Right renal pelvis (tissue), 4 donors: ENCODE data around the gene CACNB2. TPM values are rescaled to one million over a fixed set of nuclear protein-coding genes. Genes with fewer than 3 reads are reported as not detected.
"Not testable (repeated sequence)": the region's sequence is repeated elsewhere in the genome, so short reads cannot be mapped to it uniquely, and the experiment has no call there.

Experiments
- DNase-seq, 4 donors: peaks; one replicate each; pipeline ENCODE4 v3.0.0-alpha.2; 2013; ENCODE audit warnings: low read depth in 4 of 4, low spot score in 3 of 4, missing footprints in 1 of 4
- polyA plus RNA-seq, 4 donors: library from polyadenylated mRNA; unstranded; fragments of 120-200 nt; gene quantifications; one replicate each; pipeline ENCODE4 v1.2.1, GENCODE V29; 2013; ENCODE audit not compliant: insufficient read length in 4 of 4

Gene CACNB2
- polyA plus RNA-seq, 4 donors: 3.0 to 3.4 (median 3.3) TPM

GRCh38 chr10:18423058-18423637 is 282.9 kb downstream of the CACNB2 start:
- no peak for DNase-seq

- no peak for DNase-seq
These were observed 284.0 kb downstream of the CACNB2 start for GRCh38 chr10:18424200-18424599.

- no peak for DNase-seq
These were observed 289.1 kb downstream of the CACNB2 start for GRCh38 chr10:18429335-18429734.

GRCh38 chr10:18436902-18437301 is 296.7 kb downstream of the CACNB2 start:
- no peak for DNase-seq

- no peak for DNase-seq
These were observed 297.3 kb downstream of the CACNB2 start for GRCh38 chr10:18437486-18437885.

DNA sequence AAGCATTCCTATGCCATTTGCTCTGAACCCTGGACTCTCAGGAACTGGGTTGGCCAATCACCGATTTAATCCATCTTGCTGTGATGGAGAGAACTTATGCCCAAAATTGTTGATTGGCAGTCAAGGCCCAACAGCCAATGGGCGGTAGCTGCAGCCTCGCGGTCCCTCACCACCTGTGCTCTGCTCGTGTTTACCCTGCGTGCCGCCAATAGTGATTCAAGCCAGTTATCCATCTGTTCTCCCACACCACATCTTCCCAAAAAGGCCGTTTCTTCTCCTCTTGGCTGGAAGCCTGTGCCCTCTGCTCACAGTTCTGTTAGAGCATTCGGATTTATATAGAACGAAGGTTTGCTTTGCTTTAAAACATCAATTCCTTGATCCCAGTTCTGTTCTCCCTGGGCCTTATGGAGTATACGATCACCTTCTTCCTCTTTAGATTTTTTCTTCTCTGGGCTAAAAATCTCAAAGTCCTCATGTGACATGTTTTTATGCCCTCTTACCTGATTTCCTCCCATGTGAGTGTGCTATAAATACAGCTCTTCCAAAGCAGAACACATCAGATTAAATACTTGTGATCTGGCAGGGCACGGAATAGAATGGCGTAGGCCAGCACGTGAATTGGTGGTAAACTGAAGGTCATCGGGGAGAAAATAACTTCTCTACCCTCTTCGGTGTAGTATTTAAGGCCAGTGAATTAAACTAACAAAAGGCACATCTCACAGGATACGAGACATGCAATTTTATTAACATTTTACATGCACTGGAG is 298.3 kb downstream of the CACNB2 start:
- no peak for DNase-seq

DNA sequence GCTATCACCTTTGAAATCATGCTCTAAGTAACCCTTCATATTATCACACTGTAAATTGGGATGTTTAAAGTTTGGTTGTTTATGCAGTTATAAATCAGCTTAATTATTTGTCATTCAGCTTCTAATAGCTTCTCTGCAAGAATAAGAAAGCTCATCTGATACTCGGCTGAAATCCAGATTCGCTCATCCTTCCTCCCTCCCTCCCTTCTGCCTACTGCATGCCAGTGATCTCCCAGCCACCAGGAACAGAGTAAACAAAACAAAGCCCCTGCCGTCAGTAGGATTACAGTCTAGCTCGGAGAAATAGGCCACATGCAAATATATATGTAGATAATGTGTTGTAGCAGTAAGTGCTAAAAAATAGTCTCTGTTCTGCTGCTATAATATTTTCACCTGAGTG is 299.4 kb downstream of the CACNB2 start:
- DNase-seq: no peak

GRCh38 chr10:18445635-18446034 is 305.4 kb downstream of the CACNB2 start:
- DNase-seq: not testable (repeated sequence)

GRCh38 chr10:18446205-18446604 is 306.0 kb downstream of the CACNB2 start:
- no peak for DNase-seq

GRCh38 chr10:18449611-18450026 is 309.4 kb downstream of the CACNB2 start:
- DNase-seq: no peak

- DNase-seq: no peak
These were observed 310.1 kb downstream of the CACNB2 start for GRCh38 chr10:18450298-18450697.

- no peak for DNase-seq
These were observed 315.1 kb downstream of the CACNB2 start for GRCh38 chr10:18455086-18455884.

GRCh38 chr10:18456984-18457383 is 316.8 kb downstream of the CACNB2 start:
- no peak for DNase-seq

GRCh38 chr10:18460032-18460431 is 319.8 kb downstream of the CACNB2 start:
- no peak for DNase-seq

DNA sequence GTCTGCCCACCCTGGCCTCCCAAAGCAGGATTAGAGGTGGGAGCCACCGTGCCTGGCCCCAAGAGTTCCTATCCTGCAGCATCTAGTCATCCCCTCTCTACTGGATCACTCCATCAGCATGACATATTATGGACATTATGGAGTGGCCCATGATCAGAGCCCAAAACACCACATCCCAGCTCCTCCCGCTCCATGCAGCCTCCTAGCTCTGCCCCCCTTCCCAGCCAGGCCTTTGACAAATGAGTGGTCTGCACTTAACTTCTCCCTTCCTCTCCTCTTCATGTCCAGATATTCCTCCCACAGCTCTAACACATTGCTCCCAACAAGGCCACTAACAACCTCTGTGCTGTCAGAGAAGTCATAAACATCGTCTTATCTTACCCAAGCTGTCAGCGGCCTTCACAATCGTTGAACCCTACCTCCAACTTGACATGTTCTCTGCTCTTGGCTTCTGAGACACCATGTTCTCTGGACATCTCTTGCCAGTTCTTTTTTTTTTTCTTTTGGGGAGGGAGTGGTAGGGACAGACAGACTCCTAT is 323.5 kb downstream of the CACNB2 start:
- no peak for DNase-seq

DNA sequence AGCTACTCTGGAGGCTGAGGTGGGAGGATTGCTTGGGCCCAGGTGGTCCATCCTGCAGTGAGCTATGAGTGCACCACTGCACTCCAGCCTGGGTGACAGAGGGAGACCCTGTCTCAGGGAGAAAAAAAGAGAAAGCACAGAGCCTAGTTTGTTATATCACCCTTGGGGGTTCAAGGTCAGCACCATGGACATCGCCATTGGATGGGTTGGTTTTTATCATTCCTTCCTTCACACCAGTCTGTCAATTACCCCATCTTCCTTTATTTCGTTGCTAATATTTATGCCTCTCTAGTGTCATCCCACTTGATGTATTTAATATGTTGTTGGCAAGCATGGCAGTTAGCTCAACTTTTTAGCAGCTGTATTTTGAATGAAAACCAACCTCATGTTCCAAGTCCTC is 328.9 kb downstream of the CACNB2 start:
- no peak for DNase-seq

DNA sequence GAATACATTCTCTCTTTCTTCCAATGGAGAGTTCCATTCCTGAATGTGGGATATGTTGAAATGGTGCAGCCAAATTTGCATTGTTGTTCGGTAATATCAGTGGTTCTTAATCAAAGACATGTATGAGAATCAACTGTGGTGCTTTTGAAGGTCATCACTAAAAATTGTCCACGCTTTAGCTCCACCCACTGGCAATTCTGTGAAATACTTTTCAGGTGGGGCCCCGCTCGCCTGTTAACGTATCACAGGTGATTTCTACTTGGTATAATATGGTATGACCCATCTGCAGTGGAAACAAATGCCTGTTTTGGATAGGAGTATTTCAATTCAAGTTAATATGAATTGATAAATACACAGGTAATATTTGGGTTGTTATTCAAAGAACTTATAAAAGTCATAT is 332.8 kb downstream of the CACNB2 start:
- no peak for DNase-seq

GRCh38 chr10:18473424-18474117 is 333.3 kb downstream of the CACNB2 start:
- no peak for DNase-seq

GRCh38 chr10:18474118-18474455 is 333.9 kb downstream of the CACNB2 start:
- DNase-seq: no peak

- DNase-seq: no peak
These were observed 335.9 kb downstream of the CACNB2 start for GRCh38 chr10:18476076-18476647.
